ENCODE measurements around the gene ZNF385C.

DNA sequence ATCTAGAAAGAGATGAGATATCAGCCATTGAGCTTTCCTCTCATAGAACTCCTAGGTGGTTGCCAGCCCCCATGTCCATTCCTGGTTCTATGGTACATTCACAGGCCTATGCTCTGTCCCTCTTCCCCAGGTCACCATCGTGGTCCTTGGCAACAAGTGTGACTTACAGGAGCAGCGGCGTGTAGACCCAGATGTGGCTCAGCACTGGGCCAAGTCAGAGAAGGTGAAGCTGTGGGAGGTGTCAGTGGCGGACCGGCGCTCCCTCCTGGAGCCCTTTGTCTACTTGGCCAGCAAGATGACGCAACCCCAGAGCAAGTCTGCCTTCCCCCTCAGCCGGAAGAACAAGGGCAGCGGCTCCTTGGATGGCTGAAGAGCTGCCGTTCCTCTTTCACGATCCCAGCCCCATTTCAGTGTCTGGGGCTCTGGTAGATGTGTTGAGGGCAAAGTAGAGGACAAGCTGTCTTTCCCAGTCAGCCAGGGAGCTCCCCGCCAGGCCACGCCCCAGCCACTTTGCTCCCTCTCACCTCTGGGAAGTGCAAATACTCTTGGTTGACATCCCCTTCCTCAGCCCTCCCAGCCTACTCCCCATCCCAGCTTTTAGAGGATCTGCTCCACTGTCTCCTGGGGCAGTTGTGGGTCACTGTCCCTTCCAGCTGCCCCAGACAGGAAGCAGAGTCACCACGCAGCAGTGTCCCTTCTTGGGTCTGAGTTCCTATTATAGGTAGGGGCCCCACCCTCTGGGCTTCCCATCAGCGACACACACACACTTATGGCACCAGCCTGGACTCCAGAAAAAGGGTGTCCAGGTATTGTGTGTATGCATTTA lies 74.5 kb downstream of the ZNF385C start:
- TF ChIP-seq, protein P1, sequence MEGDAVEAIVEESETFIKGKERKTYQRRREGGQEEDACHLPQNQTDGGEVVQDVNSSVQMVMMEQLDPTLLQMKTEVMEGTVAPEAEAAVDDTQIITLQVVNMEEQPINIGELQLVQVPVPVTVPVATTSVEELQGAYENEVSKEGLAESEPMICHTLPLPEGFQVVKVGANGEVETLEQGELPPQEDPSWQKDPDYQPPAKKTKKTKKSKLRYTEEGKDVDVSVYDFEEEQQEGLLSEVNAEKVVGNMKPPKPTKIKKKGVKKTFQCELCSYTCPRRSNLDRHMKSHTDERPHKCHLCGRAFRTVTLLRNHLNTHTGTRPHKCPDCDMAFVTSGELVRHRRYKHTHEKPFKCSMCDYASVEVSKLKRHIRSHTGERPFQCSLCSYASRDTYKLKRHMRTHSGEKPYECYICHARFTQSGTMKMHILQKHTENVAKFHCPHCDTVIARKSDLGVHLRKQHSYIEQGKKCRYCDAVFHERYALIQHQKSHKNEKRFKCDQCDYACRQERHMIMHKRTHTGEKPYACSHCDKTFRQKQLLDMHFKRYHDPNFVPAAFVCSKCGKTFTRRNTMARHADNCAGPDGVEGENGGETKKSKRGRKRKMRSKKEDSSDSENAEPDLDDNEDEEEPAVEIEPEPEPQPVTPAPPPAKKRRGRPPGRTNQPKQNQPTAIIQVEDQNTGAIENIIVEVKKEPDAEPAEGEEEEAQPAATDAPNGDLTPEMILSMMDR (IDR thresholded peaks at IDR 0.05; ENCODE audit: borderline replicate concordance, extremely low read depth, low read length, poor library complexity, severe bottlenecking) = no peak
- no peak for TF ChIP-seq EZH2 (IDR thresholded peaks at IDR 0.05; ENCODE audit: borderline replicate concordance, low read depth, low read length, severe bottlenecking)
